ENCODE data around the gene ASB16. TPM values are rescaled to one million over a fixed set of nuclear protein-coding genes. Genes with fewer than 3 reads are reported as not detected.

Gene ASB16
- total and polyA plus RNA-seq, 11 donors = 1.5 to 71.1 (median 12.8) TPM

- DNase-seq (no peak), ATAC-seq (peak in 2 of 4 donors; percentile 2 to 21)
- Histone ChIP-seq H3K27ac (peak overlapping the region in 3 of 12 donors; percentile 19 to 52 (median 44)), H3K9me3 (no peaks in the 10 kb centered on the region), H3K4me1 (peaks cover 0 to 32% (median 9%) of the 10 kb centered on the region in 12 donors), H3K36me3 (peaks cover 0 to 4% (median 0%) of the 10 kb centered on the region in 9 donors), H3K27me3 (no peaks in the 10 kb centered on the region), H3K4me3 (no peak overlapping the region)
- intact Hi-C loops (cut with DNase I) = loop anchor here in 8 of 10 donors (2.0 to 10.0 kb wide), 3 partner anchors 19 to 225 kb away; partner anchors contain the start of gene PPY (in 7 of the 8)
- TF ChIP-seq, protein P1, sequence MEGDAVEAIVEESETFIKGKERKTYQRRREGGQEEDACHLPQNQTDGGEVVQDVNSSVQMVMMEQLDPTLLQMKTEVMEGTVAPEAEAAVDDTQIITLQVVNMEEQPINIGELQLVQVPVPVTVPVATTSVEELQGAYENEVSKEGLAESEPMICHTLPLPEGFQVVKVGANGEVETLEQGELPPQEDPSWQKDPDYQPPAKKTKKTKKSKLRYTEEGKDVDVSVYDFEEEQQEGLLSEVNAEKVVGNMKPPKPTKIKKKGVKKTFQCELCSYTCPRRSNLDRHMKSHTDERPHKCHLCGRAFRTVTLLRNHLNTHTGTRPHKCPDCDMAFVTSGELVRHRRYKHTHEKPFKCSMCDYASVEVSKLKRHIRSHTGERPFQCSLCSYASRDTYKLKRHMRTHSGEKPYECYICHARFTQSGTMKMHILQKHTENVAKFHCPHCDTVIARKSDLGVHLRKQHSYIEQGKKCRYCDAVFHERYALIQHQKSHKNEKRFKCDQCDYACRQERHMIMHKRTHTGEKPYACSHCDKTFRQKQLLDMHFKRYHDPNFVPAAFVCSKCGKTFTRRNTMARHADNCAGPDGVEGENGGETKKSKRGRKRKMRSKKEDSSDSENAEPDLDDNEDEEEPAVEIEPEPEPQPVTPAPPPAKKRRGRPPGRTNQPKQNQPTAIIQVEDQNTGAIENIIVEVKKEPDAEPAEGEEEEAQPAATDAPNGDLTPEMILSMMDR (IDR thresholded peaks at IDR 0.05) = no peak
- no peak for TF ChIP-seq POLR2A (IDR thresholded peaks at IDR 0.05)
- WGBS, 4 donors = 55 to 64% (median 61%) methylated on average over 6 to 7 of the region's 7 CpGs
Observed at GRCh38 chr17:44167181-44167861, 3.2 kb upstream of the ASB16 start.

DNA sequence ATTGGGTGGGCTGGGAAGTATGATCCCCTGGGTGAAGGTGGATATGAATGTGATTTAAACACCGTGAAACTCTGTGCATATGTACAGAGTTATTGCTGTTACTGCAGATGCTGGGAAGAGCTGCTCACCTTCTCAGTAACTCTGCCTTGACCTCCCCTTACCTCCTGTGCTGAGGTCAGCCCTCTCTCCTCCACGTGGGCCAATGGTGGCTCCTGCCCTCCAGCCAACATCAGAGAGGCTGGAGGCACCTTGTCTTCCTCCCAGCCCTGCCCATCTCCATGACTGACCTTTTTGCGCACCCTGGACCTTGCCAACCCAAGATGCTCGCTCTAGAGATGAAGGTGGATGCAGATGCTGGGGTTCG, 387 bp upstream of the ASB16 start:
- intact Hi-C loops (cut with DNase I) = loop anchor here in 2 of 10 donors (5.0 kb wide), 1 partner anchor 228 kb away; the partner anchor contains the start of gene PPY (in 2 of the 2)
- Histone ChIP-seq H3K36me3 (peaks cover 0 to 18% (median 5%) of the 10 kb centered on the region in 9 donors), H3K4me1 (peaks cover 0 to 32% (median 9%) of the 10 kb centered on the region in 12 donors), H3K4me3 (peak overlapping the region in 9 of 12 donors; percentile 40 to 59 (median 54)), H3K27me3 (no peaks in the 10 kb centered on the region), H3K27ac (peak overlapping the region; percentile 63 to 97 (median 90)), H3K9me3 (no peaks in the 10 kb centered on the region)
- WGBS, 4 donors = 38 to 45% (median 42%) methylated on average over 5 of the region's 5 CpGs
- no peak for TF ChIP-seq POLR2A (IDR thresholded peaks at IDR 0.05)
- TF ChIP-seq, protein P1 (IDR thresholded peaks at IDR 0.05) = no peak
- ATAC-seq (peak in 1 of 4 donors; percentile 24), DNase-seq (no peak)

GRCh38 chr17:44171931-44172455, 1.5 kb downstream of the ASB16 start:
- Histone ChIP-seq H3K27me3 (no peaks in the 10 kb centered on the region), H3K27ac (peak overlapping the region in 4 of 12 donors; percentile 85 to 94 (median 92)), H3K4me1 (peaks cover 0 to 32% (median 9%) of the 10 kb centered on the region in 12 donors), H3K4me3 (peak overlapping the region in 2 of 12 donors; percentile 50 to 59), H3K9me3 (no peaks in the 10 kb centered on the region), H3K36me3 (peaks cover 0 to 33% (median 20%) of the 10 kb centered on the region in 9 donors)
- DNase-seq = no peak
- TF ChIP-seq, protein P1 (IDR thresholded peaks at IDR 0.05) = no peak
- no peak for TF ChIP-seq POLR2A (IDR thresholded peaks at IDR 0.05)
- no peak for ATAC-seq
- WGBS, 4 donors = 71 to 80% (median 78%) methylated on average over 17 of the region's 17 CpGs
- intact Hi-C loops (cut with DNase I) = loop anchor here in 2 of 10 donors (5.0 kb wide), 1 partner anchor 230 kb away; the partner anchor contains the start of gene PPY (in 2 of the 2)

GRCh38 chr17:44174427-44174826, 3.9 kb downstream of the ASB16 start:
- TF ChIP-seq POLR2A (IDR thresholded peaks at IDR 0.05) = no peak
- TF ChIP-seq, protein P1 (IDR thresholded peaks at IDR 0.05) = no peak
- 93 to 98% (median 97%) methylated on average over 2 of the region's 2 CpGs for WGBS, 4 donors
- Histone ChIP-seq H3K4me1 (peaks cover 0 to 22% (median 5%) of the 10 kb centered on the region in 12 donors), H3K4me3 (no peak overlapping the region), H3K9me3 (no peaks in the 10 kb centered on the region), H3K27me3 (no peaks in the 10 kb centered on the region), H3K36me3 (peaks cover 0 to 54% (median 36%) of the 10 kb centered on the region in 9 donors), H3K27ac (no peak overlapping the region)
- ATAC-seq (no peak), DNase-seq (no peak)
- intact Hi-C loops (cut with DNase I) = loop anchor here in 2 of 10 donors (5.0 kb wide), 1 partner anchor 232 kb away; the partner anchor contains the start of gene PPY (in 2 of the 2)
